Astrocyte (in vitro differentiated cells and primary cell): ENCODE data around the gene SLC43A3. TPM values are rescaled to one million over a fixed set of nuclear protein-coding genes. Genes with fewer than 3 reads are reported as not detected.

Experiments used
- DNase-seq: peaks from one replicate; pipeline ENCODE4 v3.0.0-alpha.2; 2010; ENCODE audit warnings: low read depth
- FAIRE-seq: peaks from 2 replicates; lab custom pipeline; 2011; peaks lifted over from hg19 to GRCh38; lab: Jason Lieb, UNC
- H2AFZ ChIP-seq: 2 replicates; pipeline ENCODE4 v1.6.0; 2012; ENCODE audit warnings: low read depth, low read length, inconsistent platforms
- H3K27ac ChIP-seq: 2 replicates; pipeline ENCODE4 v1.5.1; 2011; ENCODE audit warnings: low read depth, low read length, inconsistent platforms
- H3K27me3 ChIP-seq: 2 replicates; pipeline ENCODE4 v1.6.0; 2011; ENCODE audit warnings: low read length, inconsistent platforms; ENCODE audit not compliant: insufficient read depth
- H3K36me3 ChIP-seq: 2 replicates; pipeline ENCODE4 v1.5.1; 2011; ENCODE audit warnings: low read length, inconsistent platforms; ENCODE audit not compliant: insufficient read depth
- H3K4me1 ChIP-seq: 2 replicates; pipeline ENCODE4 v1.5.1; 2011; ENCODE audit warnings: low read length, inconsistent platforms; ENCODE audit not compliant: insufficient read depth
- H3K4me2 ChIP-seq: 2 replicates; pipeline ENCODE4 v1.6.0; 2012; ENCODE audit warnings: low read length, inconsistent platforms
- H3K4me3 ChIP-seq: 2 replicates; pipeline ENCODE4 v1.5.1; 2011; ENCODE audit warnings: low read depth, mild to moderate bottlenecking, low read length, inconsistent platforms; ENCODE audit not compliant: insufficient read depth
- H3K79me2 ChIP-seq: 2 replicates; pipeline ENCODE4 v1.6.0; 2012; ENCODE audit warnings: mild to moderate bottlenecking, low read length, inconsistent platforms; ENCODE audit not compliant: insufficient read depth
- H3K9ac ChIP-seq: 2 replicates; pipeline ENCODE4 v1.6.0; 2012; ENCODE audit warnings: mild to moderate bottlenecking, low read length, inconsistent platforms
- H3K9me3 ChIP-seq: 2 replicates; pipeline ENCODE4 v1.5.1; 2012; ENCODE audit warnings: low read depth, mild to moderate bottlenecking, low read length, inconsistent platforms; ENCODE audit not compliant: insufficient read depth
- H4K20me1 ChIP-seq: 2 replicates; pipeline ENCODE4 v1.6.0; 2012; ENCODE audit warnings: low read length, inconsistent platforms; ENCODE audit not compliant: insufficient read depth
- H3K27ac Mint-ChIP-seq: one replicate; pipeline ENCODE4 v1.8.0; 2021; ENCODE audit warnings: mild to moderate bottlenecking, mixed read lengths; ENCODE audit not compliant: unreplicated experiment
- H3K27me3 Mint-ChIP-seq: one replicate; pipeline ENCODE4 v1.8.0; 2021; ENCODE audit warnings: low read depth, mixed read lengths; ENCODE audit not compliant: unreplicated experiment
- H3K36me3 Mint-ChIP-seq: one replicate; pipeline ENCODE4 v1.8.0; 2021; ENCODE audit warnings: low read depth, mixed read lengths; ENCODE audit not compliant: unreplicated experiment
- H3K4me1 Mint-ChIP-seq: one replicate; pipeline ENCODE4 v1.8.0; 2021; ENCODE audit warnings: low read depth, mixed read lengths; ENCODE audit not compliant: unreplicated experiment
- H3K4me3 Mint-ChIP-seq: one replicate; pipeline ENCODE4 v1.8.0; 2021; ENCODE audit warnings: mild to moderate bottlenecking, moderate library complexity, mixed read lengths; ENCODE audit not compliant: unreplicated experiment
- H3K9me3 Mint-ChIP-seq: one replicate; pipeline ENCODE4 v1.8.0; 2021; ENCODE audit warnings: mild to moderate bottlenecking, mixed read lengths; ENCODE audit not compliant: unreplicated experiment
- CTCF ChIP-seq: IDR thresholded peaks from 2 replicates; pipeline ENCODE4 v1.5.1; 2011; ENCODE audit warnings: low read depth, mild to moderate bottlenecking, inconsistent platforms, low read length, moderate library complexity; ENCODE audit not compliant: insufficient read depth
- EZH2 ChIP-seq: IDR thresholded peaks from 2 replicates; pipeline ENCODE4 v1.6.1; 2012; ENCODE audit warnings: mild to moderate bottlenecking, low read length, inconsistent platforms; ENCODE audit not compliant: insufficient read depth
- total RNA-seq: library from RNA; stranded (reverse); gene quantifications from 2 replicates; pipeline ENCODE4 v1.2.1, GENCODE V29; 2021

Gene SLC43A3
- total RNA-seq, 1 donor from 2014 or later: 16.4 TPM

- DNase-seq (no peak), FAIRE-seq (no peak)
- no peak for TF ChIP-seq CTCF
- no peak for TF ChIP-seq EZH2
- Histone ChIP-seq H3K4me1 (peaks cover 4% of the 10 kb centered on the region), H2AFZ (no peak overlapping the region), H3K4me3 (no peak overlapping the region), H4K20me1 (no peaks in the 10 kb centered on the region), H3K79me2 (no peaks in the 10 kb centered on the region), H3K27ac (no peak overlapping the region), H3K9ac (no peak overlapping the region), H3K27me3 (peaks cover 13% of the 10 kb centered on the region), H3K36me3 (no peaks in the 10 kb centered on the region), H3K9me3 (no peaks in the 10 kb centered on the region), H3K4me2 (no peak overlapping the region)
- Mint-ChIP-seq H3K36me3 (no peaks in the 10 kb centered on the region), H3K4me1 (no peaks in the 10 kb centered on the region), H3K27me3 (peaks cover 38% of the 10 kb centered on the region), H3K27ac (no peak overlapping the region), H3K9me3 (peaks cover 7% of the 10 kb centered on the region), H3K4me3 (no peak overlapping the region)
Observed at GRCh38 chr11:57368106-57368844, 58.6 kb downstream of the SLC43A3 start.

- DNase-seq: no peak
- no peak overlapping the region for H3K4me3 ChIP-seq
Observed at GRCh38 chr11:57364851-57365660, 61.9 kb downstream of the SLC43A3 start.

More at GRCh38 chr11:57364851-57365660, 61.9 kb downstream of the SLC43A3 start:
- Histone ChIP-seq H3K27me3 (peaks cover 13% of the 10 kb centered on the region), H3K36me3 (no peaks in the 10 kb centered on the region), H3K27ac (no peak overlapping the region), H3K79me2 (no peaks in the 10 kb centered on the region), H3K9me3 (no peaks in the 10 kb centered on the region), H2AFZ (no peak overlapping the region), H3K4me2 (no peak overlapping the region), H4K20me1 (no peaks in the 10 kb centered on the region), H3K4me1 (peaks cover 3% of the 10 kb centered on the region), H3K9ac (no peak overlapping the region)
- no peak for TF ChIP-seq CTCF
- TF ChIP-seq EZH2: no peak
- Mint-ChIP-seq H3K27me3 (peaks cover 44% of the 10 kb centered on the region), H3K4me3 (no peak overlapping the region), H3K27ac (no peak overlapping the region), H3K4me1 (no peaks in the 10 kb centered on the region), H3K9me3 (peaks cover 13% of the 10 kb centered on the region), H3K36me3 (peaks cover 3% of the 10 kb centered on the region)
- no peak for FAIRE-seq
